Ectodermal cell (in vitro differentiated cells): ENCODE data around the gene ADAMTS13.

ENCODE experiments used
- H3K27ac ChIP-seq: 2 replicates; pipeline ENCODE4 v1.7.0; 2013; ENCODE audit warnings: mild to moderate bottlenecking, low read depth, low read length; ENCODE audit not compliant: insufficient read depth, poor library complexity, severe bottlenecking
- H3K27me3 ChIP-seq: 2 replicates; pipeline ENCODE4 v1.7.0; 2013; ENCODE audit warnings: mild to moderate bottlenecking, low read length; ENCODE audit not compliant: insufficient read depth, control insufficient read depth, poor library complexity, severe bottlenecking
- H3K36me3 ChIP-seq: one replicate; pipeline ENCODE4 v1.7.0; 2013; ENCODE audit warnings: low read length; ENCODE audit not compliant: control insufficient read depth, insufficient read depth
- H3K4me1 ChIP-seq: one replicate; pipeline ENCODE4 v1.7.0; 2013; ENCODE audit warnings: low read length; ENCODE audit not compliant: control insufficient read depth, insufficient read depth
- H3K4me3 ChIP-seq: 2 replicates; pipeline ENCODE4 v1.7.0; 2013; ENCODE audit warnings: low read depth, low read length, control low read depth; ENCODE audit not compliant: insufficient read depth
- H3K9me3 ChIP-seq: 2 replicates; pipeline ENCODE4 v1.7.0; 2013; ENCODE audit warnings: mild to moderate bottlenecking, low read length, moderate library complexity; ENCODE audit not compliant: control insufficient read depth
- WGBS, 2 experiments: methylation state at CpG; one replicate each; pipeline ENCODE4 v1.1.7; 2013; ENCODE audit warnings: missing lambda C conversion rate in 2 of 2; 5-methylcytosine and 5-hydroxymethylcytosine counted together

The ADAMTS13 gene

DNA sequence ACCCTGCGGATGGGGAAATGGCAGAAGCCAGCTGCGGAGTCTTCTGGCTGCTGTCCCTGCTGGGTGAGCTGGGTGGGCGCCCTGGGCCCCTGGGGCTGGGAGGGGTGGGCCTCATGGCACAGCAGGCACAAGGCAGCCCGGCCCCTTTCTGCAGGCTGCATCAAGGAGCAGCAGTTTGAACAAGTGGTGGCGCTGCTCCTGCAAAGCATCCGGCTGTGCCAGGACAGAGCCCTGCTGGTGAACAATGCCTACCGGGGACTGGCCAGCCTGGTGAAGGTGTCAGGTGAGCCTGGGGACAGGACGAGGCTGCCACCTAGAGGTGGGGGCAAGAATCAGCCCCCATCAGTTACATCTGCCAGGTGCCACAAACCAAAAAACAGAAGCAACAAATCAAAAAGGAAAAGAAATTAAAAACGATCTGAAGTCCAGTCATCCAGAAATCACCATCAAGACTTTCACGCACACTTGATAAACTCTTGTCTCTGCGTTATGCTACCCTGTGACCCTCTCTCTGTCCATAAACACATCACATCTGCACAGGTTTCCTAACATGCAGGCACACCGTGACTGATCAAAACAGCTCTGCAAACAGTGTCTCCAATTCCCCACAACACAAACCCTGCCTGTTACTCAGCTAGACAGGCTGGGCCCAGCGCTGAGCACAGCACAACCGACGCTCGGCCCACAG, 18.3 kb upstream of the ADAMTS13 start:
- 84 to 85% methylated on average over 16 of the region's 16 CpGs for WGBS, 2 experiments
- Histone ChIP-seq H3K27ac (no peak overlapping the region), H3K9me3 (no peaks in the 10 kb centered on the region), H3K27me3 (no peaks in the 10 kb centered on the region), H3K4me1 (no peaks in the 10 kb centered on the region), H3K4me3 (no peak overlapping the region), H3K36me3 (peaks cover 15% of the 10 kb centered on the region)

DNA sequence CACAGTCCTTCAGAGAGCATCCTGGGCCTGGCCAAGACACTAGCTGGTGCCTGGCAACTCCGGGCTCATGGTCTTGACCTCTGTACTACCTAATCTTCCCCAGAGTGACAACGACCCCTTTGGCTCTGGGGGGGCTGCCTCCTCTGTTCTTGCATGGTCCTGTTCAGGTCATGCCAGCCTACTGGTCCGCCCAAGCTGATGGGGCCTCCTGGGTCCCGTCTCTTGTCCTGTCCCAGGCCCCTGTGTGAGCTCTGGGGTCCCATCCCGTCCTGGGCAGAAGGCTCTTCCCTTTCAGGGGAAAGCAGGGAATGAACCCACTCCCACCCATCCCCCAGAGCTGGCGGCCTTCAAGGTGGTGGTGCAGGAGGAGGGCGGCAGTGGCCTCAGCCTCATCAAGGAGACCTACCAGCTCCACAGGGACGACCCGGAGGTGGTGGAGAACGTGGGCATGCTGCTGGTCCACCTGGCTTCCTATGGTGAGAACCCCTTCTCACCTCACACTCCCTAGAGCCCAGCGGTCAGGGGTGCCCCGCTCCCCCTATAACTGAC, 17.6 kb upstream of the ADAMTS13 start:
- no peak overlapping the region for H3K27ac ChIP-seq
- WGBS, 2 experiments, result 95% methylated on average over 12 of the region's 12 CpGs
- H3K4me1 ChIP-seq, result no peaks in the 10 kb centered on the region
- no peaks in the 10 kb centered on the region for H3K9me3 ChIP-seq
- peaks cover 15% of the 10 kb centered on the region for H3K36me3 ChIP-seq
- no peaks in the 10 kb centered on the region for H3K27me3 ChIP-seq
- no peak overlapping the region for H3K4me3 ChIP-seq

DNA sequence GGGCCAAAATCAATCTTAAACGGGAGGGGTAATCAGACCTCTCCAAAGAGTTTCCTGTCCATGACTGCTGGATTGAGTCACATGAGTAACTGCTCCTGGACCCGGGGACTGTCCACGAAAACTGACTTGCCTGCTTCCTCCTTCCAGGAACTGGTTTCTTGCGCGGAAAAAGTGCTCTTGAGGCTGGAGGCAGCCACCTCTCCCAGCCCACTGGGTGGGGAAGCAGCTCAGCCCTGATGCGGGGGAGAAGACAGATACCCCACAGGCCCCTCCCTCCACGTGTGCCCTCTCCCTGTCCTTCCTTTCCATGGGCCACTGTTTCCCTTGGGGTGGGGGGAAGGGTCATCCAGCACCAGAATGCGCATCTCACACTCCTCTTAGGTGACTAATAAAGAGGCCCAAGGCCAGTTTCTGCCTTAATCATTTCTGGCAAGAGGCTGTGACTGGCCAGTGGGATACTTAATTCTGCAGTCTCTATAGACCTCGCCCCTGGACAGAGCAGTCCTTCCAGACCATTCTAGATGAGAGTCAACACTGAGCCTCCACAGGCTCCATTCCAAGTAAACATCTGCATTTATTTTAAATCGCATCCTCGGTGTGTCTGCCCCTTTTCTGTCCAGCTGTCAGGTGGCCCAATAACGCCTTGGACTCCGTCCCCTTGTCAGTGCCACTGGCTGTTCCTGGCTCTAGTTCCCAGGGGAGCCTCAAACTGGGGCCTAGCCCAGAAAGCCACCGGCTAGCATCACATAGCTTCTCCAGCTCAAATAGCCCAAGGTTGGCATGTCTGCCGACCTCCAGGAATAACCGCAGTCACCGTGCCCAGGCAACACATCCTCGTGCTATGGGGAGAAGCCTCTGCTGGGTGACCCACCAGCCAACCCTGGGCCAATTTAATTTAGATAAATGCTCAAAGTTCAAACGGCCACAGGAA, 16.4 kb upstream of the ADAMTS13 start:
- Histone ChIP-seq H3K4me1 (no peaks in the 10 kb centered on the region), H3K27ac (no peak overlapping the region), H3K36me3 (peaks cover 25% of the 10 kb centered on the region), H3K4me3 (no peak overlapping the region), H3K9me3 (no peaks in the 10 kb centered on the region), H3K27me3 (no peaks in the 10 kb centered on the region)
- 89 to 91% methylated on average over 19 of the region's 19 CpGs for WGBS, 2 experiments

DNA sequence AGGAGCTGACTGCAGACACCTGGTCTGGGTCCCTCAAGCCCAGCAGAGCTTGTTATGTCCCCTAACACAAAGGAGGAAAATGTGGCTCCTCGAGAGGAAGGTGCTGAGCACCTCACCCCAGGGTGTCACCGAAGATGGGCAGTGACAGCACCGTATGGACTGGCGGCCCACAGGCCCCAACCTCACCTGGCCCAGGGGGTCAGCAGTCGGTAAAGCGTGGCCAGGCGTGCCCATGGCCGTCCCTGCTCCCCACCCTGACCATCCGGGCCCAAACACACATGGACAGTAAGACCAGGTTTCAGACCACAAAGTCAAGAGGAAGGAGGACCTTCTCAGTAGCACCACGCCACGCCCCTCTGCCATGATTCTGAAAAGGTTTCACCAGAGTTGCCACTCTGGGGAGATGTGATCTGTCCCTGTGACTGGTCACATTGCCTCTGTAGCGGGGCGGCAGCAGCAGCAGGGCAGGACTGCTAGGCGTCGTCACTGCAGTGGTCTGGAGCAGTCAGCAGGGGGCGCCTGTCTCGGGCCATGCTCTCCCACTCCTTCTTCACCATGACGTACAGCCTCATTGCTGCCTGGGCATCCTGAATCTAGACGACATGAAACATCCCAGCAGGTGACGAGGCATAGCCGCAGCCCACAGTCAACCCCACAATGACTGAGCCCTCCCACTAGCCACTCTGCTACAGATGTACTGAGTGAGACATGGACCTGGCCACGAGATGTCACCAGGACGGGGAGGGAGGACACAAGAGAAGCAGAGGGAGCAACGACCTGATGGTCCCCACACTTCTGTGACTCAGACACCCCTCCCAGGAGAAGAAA, 15.5 kb upstream of the ADAMTS13 start:
- Histone ChIP-seq H3K27me3 (no peaks in the 10 kb centered on the region), H3K36me3 (peaks cover 30% of the 10 kb centered on the region), H3K9me3 (no peaks in the 10 kb centered on the region), H3K27ac (no peak overlapping the region), H3K4me3 (no peak overlapping the region), H3K4me1 (no peaks in the 10 kb centered on the region)
- 64 to 68% methylated on average over 24 of the region's 24 CpGs for WGBS, 2 experiments

DNA sequence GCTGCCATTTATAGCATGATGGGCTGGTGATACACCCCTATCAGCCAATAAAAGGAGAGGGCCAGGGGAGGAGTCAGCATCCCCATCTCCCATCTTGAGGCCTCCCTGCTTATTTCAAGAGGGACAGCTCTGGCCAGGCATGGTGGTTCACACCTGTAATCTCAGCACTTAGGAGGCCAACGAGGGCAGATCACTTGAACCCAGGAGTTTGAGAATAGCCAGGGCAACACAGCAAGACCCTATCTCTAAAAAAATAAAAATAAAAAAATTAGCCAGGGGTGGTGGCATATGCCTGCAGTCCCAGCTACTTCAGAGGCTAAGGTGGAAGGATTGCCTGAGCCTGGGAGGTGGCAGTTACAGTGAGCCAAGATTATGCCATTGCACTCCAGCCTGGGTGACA, 14.1 kb upstream of the ADAMTS13 start:
- WGBS, 2 experiments, result 83 to 94% methylated on average over 1 of the region's 1 CpG
- H3K4me1 ChIP-seq, result no peaks in the 10 kb centered on the region
- H3K36me3 ChIP-seq, result peaks cover 35% of the 10 kb centered on the region

DNA sequence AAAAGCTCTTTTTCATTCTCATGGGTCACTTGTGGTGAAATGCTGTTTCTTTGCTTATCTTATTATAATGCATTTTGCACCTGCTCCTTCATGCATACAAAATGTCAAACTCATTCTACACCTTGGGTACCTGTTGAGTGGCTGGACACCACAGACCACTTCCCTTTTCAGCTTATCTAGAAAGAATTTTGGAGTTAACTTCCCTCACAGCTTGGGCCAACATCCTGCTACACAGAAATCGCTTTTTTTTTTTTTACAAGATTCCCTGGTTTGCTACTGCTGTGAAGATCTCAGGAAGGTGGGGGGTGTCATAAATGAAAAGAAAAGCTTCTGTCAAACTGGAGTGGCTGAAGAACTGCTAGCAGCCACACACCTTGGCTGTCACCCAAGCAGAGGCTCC, 7.0 kb upstream of the ADAMTS13 start:
- Histone ChIP-seq H3K27me3 (no peaks in the 10 kb centered on the region), H3K4me3 (no peak overlapping the region), H3K27ac (no peak overlapping the region), H3K9me3 (no peaks in the 10 kb centered on the region), H3K4me1 (peaks cover 5% of the 10 kb centered on the region), H3K36me3 (peaks cover 24% of the 10 kb centered on the region)
- WGBS, 2 experiments, result 75 to 80% methylated on average over 1 of the region's 1 CpG

More for the DNA sequence above, 14.1 kb upstream of the ADAMTS13 start:
- H3K27ac ChIP-seq, result no peak overlapping the region
- no peaks in the 10 kb centered on the region for H3K27me3 ChIP-seq
- H3K9me3 ChIP-seq, result no peaks in the 10 kb centered on the region
- H3K4me3 ChIP-seq, result no peak overlapping the region

DNA sequence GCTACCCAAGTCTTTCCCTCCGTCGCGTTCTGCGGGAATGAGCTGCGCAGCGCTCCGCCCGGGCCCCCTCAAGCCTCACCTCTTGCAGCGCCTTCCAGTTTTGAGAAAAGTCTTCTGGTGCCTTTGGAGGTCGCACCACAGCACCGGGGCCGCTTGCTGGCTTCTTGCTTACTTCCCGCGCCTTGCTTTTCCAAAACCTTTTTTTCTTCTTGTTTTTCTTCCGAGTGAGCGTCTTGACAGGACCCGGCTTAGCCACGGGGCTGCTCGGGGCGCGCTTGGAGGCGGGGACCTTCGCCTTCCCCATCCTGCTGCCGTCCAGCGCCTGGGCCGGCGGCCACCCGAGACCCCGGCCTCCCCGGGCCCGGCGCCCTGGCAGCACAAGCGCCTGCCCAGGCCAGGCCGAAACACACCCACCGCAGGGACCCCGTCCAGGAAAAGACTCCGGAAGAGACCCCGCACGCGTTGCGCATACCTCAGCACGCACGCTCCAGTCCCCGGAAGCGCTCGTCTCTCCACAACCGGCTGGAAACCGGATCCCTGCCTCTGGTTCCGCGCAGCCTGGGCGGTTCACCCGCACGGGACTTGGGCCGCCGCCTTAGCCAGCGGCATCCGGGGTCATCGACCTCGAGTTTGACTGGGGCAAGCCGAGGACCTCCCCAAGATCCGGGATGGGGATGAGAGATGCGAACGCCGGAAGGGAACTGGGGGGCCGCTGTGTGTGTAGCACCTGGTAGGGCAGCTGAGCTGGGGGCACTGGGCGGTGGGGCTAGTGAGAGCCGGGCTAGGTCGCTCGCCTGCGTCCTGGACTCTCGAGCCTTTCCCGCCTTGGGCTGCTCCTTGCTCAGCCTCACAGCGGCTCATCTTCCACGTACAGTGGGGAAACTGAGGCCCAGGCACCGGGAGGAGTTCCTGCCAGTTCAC, 4.4 kb upstream of the ADAMTS13 start, which contains the start of gene REXO4:
Gene REXO4, minus strand, starts transcription at position 470 of the 921 bp plus-strand sequence. Its CDS starts 166 bp downstream, at position 304.
- Histone ChIP-seq H3K4me1 (peaks cover 5% of the 10 kb centered on the region), H3K4me3 (peak within 1 kb of the TSS; percentile 79), H3K9me3 (no peaks in the 10 kb centered on the region), H3K36me3 (peaks cover 10% of the 10 kb centered on the region), H3K27ac (peak within 1 kb of the TSS; percentile 90), H3K27me3 (no peaks in the 10 kb centered on the region)
- WGBS, 2 experiments, result 1% methylated on average over 75 of the region's 75 CpGs

DNA sequence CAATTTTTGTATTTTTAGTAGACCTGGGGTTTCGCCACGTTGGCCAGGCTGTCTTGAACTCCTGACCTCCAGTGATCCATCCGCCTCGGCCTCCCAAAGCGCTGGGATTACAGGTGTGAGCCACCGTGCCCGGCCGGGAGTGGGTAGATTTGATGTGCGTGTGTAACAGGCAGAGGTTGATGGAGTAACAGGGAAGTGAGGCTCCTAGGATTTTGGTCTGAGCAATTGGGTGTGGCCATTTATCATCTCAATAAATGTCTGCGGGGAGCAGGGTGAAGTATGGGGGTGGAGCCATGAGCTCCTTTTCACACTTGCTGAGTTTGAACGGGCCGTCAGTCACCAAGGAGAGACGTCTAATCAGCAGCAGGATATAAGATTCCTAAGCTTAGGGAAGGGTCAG, 3.2 kb upstream of the ADAMTS13 start:
- peaks cover 5% of the 10 kb centered on the region for H3K4me1 ChIP-seq
- WGBS, 2 experiments, result 57 to 62% methylated on average over 13 of the region's 13 CpGs
- no peaks in the 10 kb centered on the region for H3K9me3 ChIP-seq
- H3K27me3 ChIP-seq, result no peaks in the 10 kb centered on the region
- H3K27ac ChIP-seq, result no peak overlapping the region
- peak overlapping the region; percentile 79 for H3K4me3 ChIP-seq
- peaks cover 6% of the 10 kb centered on the region for H3K36me3 ChIP-seq

DNA sequence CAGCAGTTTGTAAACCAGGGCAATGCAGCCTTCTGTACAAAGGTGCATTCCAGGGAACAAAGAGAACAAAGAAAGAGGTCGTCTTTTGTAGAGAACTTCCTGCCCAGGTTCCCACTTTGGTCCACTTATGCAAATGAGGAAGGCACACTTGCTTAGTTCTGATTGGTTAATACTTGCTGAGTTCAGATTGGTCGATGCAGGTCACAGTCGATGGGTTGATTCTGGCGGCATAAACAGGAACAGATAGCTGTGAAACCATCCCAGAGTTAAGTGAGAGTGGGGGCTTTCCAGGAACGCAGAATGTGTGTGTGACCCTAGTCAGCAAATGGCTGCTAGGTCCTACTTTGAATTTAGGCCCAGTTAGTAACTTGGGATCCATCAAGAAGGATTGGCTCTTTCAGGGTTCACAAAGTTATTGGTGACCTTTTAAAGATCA, 1.8 kb upstream of the ADAMTS13 start:
- WGBS, 2 experiments, result 81 to 86% methylated on average over 5 of the region's 5 CpGs
- no peak overlapping the region for H3K4me3 ChIP-seq
- H3K27ac ChIP-seq, result no peak overlapping the region
- H3K27me3 ChIP-seq, result no peaks in the 10 kb centered on the region
- no peaks in the 10 kb centered on the region for H3K36me3 ChIP-seq
- no peaks in the 10 kb centered on the region for H3K9me3 ChIP-seq
- H3K4me1 ChIP-seq, result peaks cover 5% of the 10 kb centered on the region
